Common myeloid progenitor, CD34-positive (primary cell): Measurements from ENCODE around the gene OR1N1. TPM values are rescaled to one million over a fixed set of nuclear protein-coding genes. Genes with fewer than 3 reads are reported as not detected.

Experiments
- CTCF ChIA-PET: fragments of 350-600 bp; sonication (Branson Sonifier 250); formaldehyde crosslinking; loops from one replicate; lab custom pipeline; 2021; ENCODE audit warnings: antibody characterized with exemption; lab: Charles Lee
- POLR2A ChIA-PET: fragments of 350-600 bp; sonication (Branson Sonifier 250); formaldehyde crosslinking; loops from one replicate; lab custom pipeline; 2021; ENCODE audit warnings: antibody characterized with exemption; lab: Charles Lee
- DNase-seq, 3 donors: peaks; one replicate each; pipeline versions ENCODE4 v3.0.0 to v3.0.0-alpha.2; 2013
- H3K27ac ChIP-seq, 2 experiments: 1 replicate in 1 of 2; 2 replicates in 1 of 2; pipeline ENCODE4 v1.7.0; 2013; ENCODE audit warnings: inconsistent platforms in 2 of 2, low read length in 2 of 2, mild to moderate bottlenecking in 2 of 2, low read depth in 1 of 2, moderate library complexity in 1 of 2; ENCODE audit not compliant: severe bottlenecking in 2 of 2, insufficient read depth in 1 of 2, poor library complexity in 1 of 2
- H3K27me3 ChIP-seq, 5 experiments: replicated peaks in 2 of 5; 1 replicate in 3 of 5; 2 replicates in 2 of 5; pipeline versions ENCODE4 v1.6.1 to v1.7.0; 2013; ENCODE audit warnings: low read length in 4 of 5, mild to moderate bottlenecking in 2 of 5, moderate library complexity in 2 of 5, inconsistent platforms in 1 of 5; ENCODE audit not compliant: insufficient read depth in 5 of 5, control insufficient read depth in 4 of 5
- H3K36me3 ChIP-seq, 4 experiments: 1 replicate in 2 of 4; 2 replicates in 2 of 4; pipeline versions ENCODE4 v1.6.1 to v1.7.0; 2013; ENCODE audit warnings: low read length in 3 of 4, control low read depth in 1 of 4, mild to moderate bottlenecking in 1 of 4; ENCODE audit not compliant: control insufficient read depth in 4 of 4, insufficient read depth in 4 of 4
- H3K4me1 ChIP-seq, 4 experiments: 1 replicate in 3 of 4; 2 replicates in 1 of 4; pipeline versions ENCODE4 v1.6.1 to v1.7.1; 2013; ENCODE audit warnings: low read length in 3 of 4, mild to moderate bottlenecking in 3 of 4, control low read depth in 1 of 4, inconsistent platforms in 1 of 4, moderate library complexity in 1 of 4; ENCODE audit not compliant: control insufficient read depth in 4 of 4, insufficient read depth in 4 of 4; ENCODE audit errors: control extremely low read depth in 1 of 4
- H3K4me3 ChIP-seq, 7 experiments: 1 replicate in 4 of 7; 2 replicates in 3 of 7; pipeline versions ENCODE4 v1.5.1 to v1.7.0; 2013; ENCODE audit warnings: mild to moderate bottlenecking in 7 of 7, low read length in 6 of 7, moderate library complexity in 6 of 7, inconsistent platforms in 2 of 7, low read depth in 2 of 7, control low read depth in 1 of 7; ENCODE audit not compliant: insufficient read depth in 4 of 7, control insufficient read depth in 1 of 7; ENCODE audit errors: extremely low read depth in 1 of 7
- H3K9me3 ChIP-seq, 5 experiments: 1 replicate in 4 of 5; 2 replicates in 1 of 5; pipeline versions ENCODE4 v1.6.1 to v1.7.1; 2013; ENCODE audit warnings: low read length in 4 of 5, mild to moderate bottlenecking in 2 of 5, inconsistent platforms in 1 of 5, low read depth in 1 of 5, moderate library complexity in 1 of 5; ENCODE audit not compliant: control insufficient read depth in 4 of 5, insufficient read depth in 2 of 5; ENCODE audit errors: control extremely low read depth in 1 of 5
- WGBS: methylation state at CpG from one replicate; pipeline ENCODE4 v1.1.5; 2013; ENCODE audit not compliant: insufficient coverage; 5-methylcytosine and 5-hydroxymethylcytosine counted together
- polyA plus RNA-seq: library from polyadenylated mRNA; unstranded; fragments of 120-200 nt; gene quantifications from one replicate; pipeline ENCODE4 v1.2.1, GENCODE V29; 2013

OR1N1 gene
- not detected for polyA plus RNA-seq

- no peak within 1 kb of the TSS for H3K27ac ChIP-seq
- H3K9me3 ChIP-seq, result peaks cover 0 to 2% (median 0%) of the 10 kb centered on the region in 5 experiments
- ChIA-PET POLR2A (no interaction called here), CTCF (no interaction called here)
- H3K27me3 ChIP-seq, result peaks cover 0 to 3% (median 2%) of the 10 kb centered on the region in 5 experiments
- no peaks in the 10 kb centered on the region for H3K4me1 ChIP-seq
- no peak within 1 kb of the TSS for H3K4me3 ChIP-seq
- no peak for DNase-seq
- H3K36me3 ChIP-seq, result no peaks in the 10 kb centered on the region
- WGBS, result 92% methylated on average over 3 of the region's 3 CpGs
Measured at GRCh38 chr9:122527193-122527592, at the start of gene OR1N1. OR1N1 (minus strand) TSS chr9:122527293; CDS start chr9:122527293, 0 bp downstream.

GRCh38 chr9:122572456-122572855 is 45.4 kb upstream of the OR1N1 start:
- Histone ChIP-seq H3K4me3 (no peak overlapping the region), H3K9me3 (peaks cover 0 to 7% (median 0%) of the 10 kb centered on the region in 5 experiments), H3K27me3 (no peaks in the 10 kb centered on the region), H3K36me3 (no peaks in the 10 kb centered on the region), H3K4me1 (no peaks in the 10 kb centered on the region), H3K27ac (no peak overlapping the region)
- WGBS, result 61% methylated on average over 2 of the region's 2 CpGs
- CTCF ChIA-PET, result no interaction called here
- POLR2A ChIA-PET, result no interaction called here
- no peak for DNase-seq

DNA sequence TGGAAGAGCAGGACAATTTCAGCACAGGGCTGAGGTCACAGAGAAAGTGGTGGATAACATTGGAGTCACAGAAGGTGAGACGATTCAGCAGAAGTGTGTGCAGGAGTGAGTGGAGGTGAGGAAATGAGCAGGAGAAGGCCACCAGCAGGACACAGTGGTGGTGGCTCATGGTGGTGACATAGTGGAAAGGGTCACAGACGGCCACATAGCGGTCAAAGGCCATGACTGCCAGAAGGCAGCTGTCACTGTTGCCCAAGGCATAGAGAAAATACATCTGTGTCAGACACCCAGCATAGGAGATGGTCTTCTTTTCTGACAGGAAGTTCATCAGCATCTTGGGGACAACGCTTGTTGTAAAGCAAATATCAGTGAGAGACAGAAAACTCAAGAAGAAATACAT is 40.8 kb upstream of the OR1N1 start:
- WGBS, result 96% methylated on average over 4 of the region's 4 CpGs
- no peak for DNase-seq
- CTCF ChIA-PET, result no interaction called here
- Histone ChIP-seq H3K4me3 (no peak overlapping the region), H3K27me3 (no peaks in the 10 kb centered on the region), H3K27ac (no peak overlapping the region), H3K9me3 (peaks cover 0 to 3% (median 0%) of the 10 kb centered on the region in 5 experiments), H3K4me1 (no peaks in the 10 kb centered on the region), H3K36me3 (no peaks in the 10 kb centered on the region)
- POLR2A ChIA-PET, result no interaction called here

GRCh38 chr9:122562134-122562760 is 35.2 kb upstream of the OR1N1 start:
- WGBS, result 54% methylated on average over 9 of the region's 9 CpGs
- H3K4me1 ChIP-seq, result no peaks in the 10 kb centered on the region
- DNase-seq, result no peak
- no peak overlapping the region for H3K4me3 ChIP-seq
- CTCF ChIA-PET, result no interaction called here
- H3K9me3 ChIP-seq, result peaks cover 0 to 6% (median 0%) of the 10 kb centered on the region in 5 experiments
- POLR2A ChIA-PET, result no interaction called here
- H3K27ac ChIP-seq, result no peak overlapping the region
- no peaks in the 10 kb centered on the region for H3K36me3 ChIP-seq
- H3K27me3 ChIP-seq, result no peaks in the 10 kb centered on the region

GRCh38 chr9:122561446-122561845 is 34.4 kb upstream of the OR1N1 start:
- Histone ChIP-seq H3K36me3 (no peaks in the 10 kb centered on the region), H3K4me3 (no peak overlapping the region), H3K27ac (no peak overlapping the region), H3K9me3 (peaks cover 0 to 6% (median 0%) of the 10 kb centered on the region in 5 experiments), H3K27me3 (no peaks in the 10 kb centered on the region), H3K4me1 (no peaks in the 10 kb centered on the region)
- ChIA-PET POLR2A (no interaction called here), CTCF (no interaction called here)
- WGBS, result 91% methylated on average over 2 of the region's 4 CpGs
- no peak for DNase-seq

- no peaks in the 10 kb centered on the region for H3K36me3 ChIP-seq
- H3K4me1 ChIP-seq, result no peaks in the 10 kb centered on the region
- CTCF ChIA-PET, result no interaction called here
- WGBS, result 71% methylated on average over 2 of the region's 2 CpGs
- no peak within 1 kb of the TSS for H3K27ac ChIP-seq
- peaks cover 0 to 3% (median 0%) of the 10 kb centered on the region in 5 experiments for H3K9me3 ChIP-seq
- H3K27me3 ChIP-seq, result peaks cover 0 to 9% (median 4%) of the 10 kb centered on the region in 5 experiments
- no peak for DNase-seq
- POLR2A ChIA-PET, result no interaction called here
- no peak within 1 kb of the TSS for H3K4me3 ChIP-seq
Measured at GRCh38 chr9:122552812-122553211, 25.7 kb upstream of the OR1N1 start, which contains the start of gene OR1N2. OR1N2 (plus strand) TSS chr9:122553112; CDS start chr9:122553212, 100 bp downstream.

DNA sequence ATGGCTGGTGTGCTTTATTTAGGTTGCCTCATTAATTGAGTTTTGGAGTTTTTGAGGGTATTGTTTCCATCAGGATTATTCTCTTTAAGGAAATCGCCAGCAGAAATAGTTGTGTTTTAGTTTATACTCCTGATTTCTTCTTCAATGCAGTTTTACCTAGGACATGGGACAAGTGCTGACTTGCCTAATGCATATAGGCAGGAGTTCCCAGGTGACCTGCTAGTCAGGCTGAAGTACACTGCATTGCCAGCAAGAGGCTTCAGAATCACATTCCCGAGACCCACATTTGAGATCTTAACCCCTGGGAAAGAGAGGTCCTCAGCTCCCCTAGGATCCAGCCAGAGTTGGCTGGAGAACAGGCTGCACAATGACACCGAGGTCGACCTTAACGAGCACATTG is 24.3 kb upstream of the OR1N1 start:
- Histone ChIP-seq H3K4me3 (no peak overlapping the region), H3K4me1 (no peaks in the 10 kb centered on the region), H3K9me3 (peaks cover 0 to 3% (median 0%) of the 10 kb centered on the region in 5 experiments), H3K36me3 (no peaks in the 10 kb centered on the region), H3K27ac (no peak overlapping the region), H3K27me3 (peaks cover 0 to 9% (median 4%) of the 10 kb centered on the region in 5 experiments)
- no peak for DNase-seq
- POLR2A ChIA-PET, result no interaction called here
- 78% methylated on average over 5 of the region's 5 CpGs for WGBS
- CTCF ChIA-PET, result no interaction called here
